Right lobe of liver (tissue), 6 donors: ENCODE measurements around the gene FAM227B. TPM values are rescaled to one million over a fixed set of nuclear protein-coding genes. Genes with fewer than 3 reads are reported as not detected.

Experiments
- ATAC-seq, 4 donors: fragments of 200-7000 bp; cut with Tn5 transposase; one replicate each; pipeline ENCODE4 v1.9.1; 2020; ENCODE audit warnings: mild to moderate bottlenecking in 4 of 4, moderate library complexity in 4 of 4
- DNase-seq, 3 donors: peaks; one replicate each; pipeline ENCODE4 v3.0.0-alpha.2; 2020
- H3K27ac ChIP-seq, 3 donors: fragments of 200-600 bp; one replicate each; pipeline ENCODE4 v1.8.0; 2022
- H3K27me3 ChIP-seq, 2 donors: fragments of 200-600 bp; one replicate each; pipeline ENCODE4 v1.8.0; 2022
- H3K36me3 ChIP-seq, 4 donors: fragments of 200-600 bp; sonication (generic) in 1 of 4; one replicate each; pipeline versions ENCODE4 v1.5.1 to v1.8.0; 2017 to 2022; ENCODE audit warnings: control low read depth in 1 of 4
- H3K4me1 ChIP-seq, 4 donors: fragments of 200-600 bp; sonication (generic) in 1 of 4; one replicate each; pipeline versions ENCODE4 v1.5.1 to v1.8.0; 2017 to 2022; ENCODE audit warnings: control low read depth in 1 of 4
- H3K4me3 ChIP-seq, 3 donors: fragments of 200-600 bp; one replicate each; pipeline ENCODE4 v1.8.0; 2022
- H3K9me3 ChIP-seq, 4 donors: fragments of 200-600 bp; sonication (generic) in 1 of 4; one replicate each; pipeline versions ENCODE4 v1.5.1 to v1.8.0; 2017 to 2022; ENCODE audit warnings: control low read depth in 1 of 4
- POLR2A ChIP-seq: fragments of 450-650 bp; IDR thresholded peaks from one replicate; pipeline ENCODE4 v1.6.1; 2017; ENCODE audit warnings: antibody characterized with exemption, mild to moderate bottlenecking
- WGBS: methylation state at CpG from one replicate; pipeline ENCODE4 v1.1.6; 2018; ENCODE audit warnings: low coverage, low lambda C conversion rate; ENCODE audit not compliant: insufficient coverage; ENCODE audit errors: missing lambda C conversion rate; 5-methylcytosine and 5-hydroxymethylcytosine counted together
- intact Hi-C, 2 donors: fragments of 100-400 bp; cut with DNase I; formaldehyde crosslinking; loops; one replicate each; pipeline versions ENCODE4 v1.11.2 to v1.14.1; 2022
- total RNA-seq, 6 experiments: library from RNA; depleted of rRNA in 2 of 6; stranded (reverse); fragments of >200 nt in 2 of 6; fragmentation: NEBNext Ultra II Directional in 3 of 6; extraction: Animal tissue kit (Norgen Biotek cat#: 25700) in 3 of 6; gene quantifications; one replicate each; pipeline versions ENCODE4 v1.1.0 to v1.2.4, GENCODE V29; 2016 to 2023
- TF ChIP-seq, protein P1 (sequence below), 4 donors: fragments of 200-600 bp in 3 of 4; fragments of 450-650 bp in 1 of 4; IDR thresholded peaks; one replicate each; pipeline versions ENCODE4 v1.5.1 to v1.8.0; 2016 to 2022; ENCODE audit warnings: antibody characterized with exemption in 4 of 4, mild to moderate bottlenecking in 2 of 4
- donor health status: DM: no; HTN: yes; CAD: no.
- donor health status: DM: no; HTN: no; CAD: no.
- donor health status: DM: no; HTN: no; CAD: no.
- donor health status: DM: no; HTN: yes; CAD: no.
- donor health status: DM: no; HTN: yes; CAD: no.

FAM227B gene
- total RNA-seq, 6 experiments from 2014 or later: 1.3 to 3.2 (median 2.0) TPM

DNA sequence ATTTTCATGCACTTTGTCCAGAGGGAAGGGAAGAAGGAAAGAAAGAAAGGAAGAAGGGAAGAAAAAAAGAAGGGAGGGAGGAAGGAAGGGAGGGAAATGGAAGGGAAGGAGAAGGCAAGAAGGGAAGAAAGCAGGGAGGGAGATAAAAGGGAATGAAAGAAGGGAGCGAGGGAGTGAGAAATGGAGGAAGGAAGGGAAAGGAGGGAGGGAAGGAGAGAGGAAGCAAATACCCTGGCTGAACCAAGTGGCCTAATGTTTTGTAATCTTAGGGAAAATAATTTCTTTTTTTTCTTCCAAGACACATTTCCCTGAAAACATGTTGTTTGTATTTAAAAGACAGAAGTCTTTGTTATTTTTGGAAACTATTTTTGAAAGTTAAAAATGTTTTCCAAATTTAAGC is 36.1 kb upstream of the FAM227B start:
- peaks cover 0 to 5% (median 0%) of the 10 kb centered on the region in 4 donors for H3K9me3 ChIP-seq
- H3K4me3 ChIP-seq: no peak overlapping the region
- no peak for ATAC-seq
- no peak for DNase-seq
- TF ChIP-seq POLR2A: no peak
- TF ChIP-seq, protein P1, sequence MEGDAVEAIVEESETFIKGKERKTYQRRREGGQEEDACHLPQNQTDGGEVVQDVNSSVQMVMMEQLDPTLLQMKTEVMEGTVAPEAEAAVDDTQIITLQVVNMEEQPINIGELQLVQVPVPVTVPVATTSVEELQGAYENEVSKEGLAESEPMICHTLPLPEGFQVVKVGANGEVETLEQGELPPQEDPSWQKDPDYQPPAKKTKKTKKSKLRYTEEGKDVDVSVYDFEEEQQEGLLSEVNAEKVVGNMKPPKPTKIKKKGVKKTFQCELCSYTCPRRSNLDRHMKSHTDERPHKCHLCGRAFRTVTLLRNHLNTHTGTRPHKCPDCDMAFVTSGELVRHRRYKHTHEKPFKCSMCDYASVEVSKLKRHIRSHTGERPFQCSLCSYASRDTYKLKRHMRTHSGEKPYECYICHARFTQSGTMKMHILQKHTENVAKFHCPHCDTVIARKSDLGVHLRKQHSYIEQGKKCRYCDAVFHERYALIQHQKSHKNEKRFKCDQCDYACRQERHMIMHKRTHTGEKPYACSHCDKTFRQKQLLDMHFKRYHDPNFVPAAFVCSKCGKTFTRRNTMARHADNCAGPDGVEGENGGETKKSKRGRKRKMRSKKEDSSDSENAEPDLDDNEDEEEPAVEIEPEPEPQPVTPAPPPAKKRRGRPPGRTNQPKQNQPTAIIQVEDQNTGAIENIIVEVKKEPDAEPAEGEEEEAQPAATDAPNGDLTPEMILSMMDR (IDR thresholded peaks at IDR 0.05): no peak
- H3K27ac ChIP-seq: no peak overlapping the region
- no peaks in the 10 kb centered on the region for H3K4me1 ChIP-seq
- H3K27me3 ChIP-seq: no peaks in the 10 kb centered on the region
- intact Hi-C loops: no loop called here
- WGBS: 73% methylated on average over 1 of the region's 1 CpG
- H3K36me3 ChIP-seq: no peaks in the 10 kb centered on the region

DNA sequence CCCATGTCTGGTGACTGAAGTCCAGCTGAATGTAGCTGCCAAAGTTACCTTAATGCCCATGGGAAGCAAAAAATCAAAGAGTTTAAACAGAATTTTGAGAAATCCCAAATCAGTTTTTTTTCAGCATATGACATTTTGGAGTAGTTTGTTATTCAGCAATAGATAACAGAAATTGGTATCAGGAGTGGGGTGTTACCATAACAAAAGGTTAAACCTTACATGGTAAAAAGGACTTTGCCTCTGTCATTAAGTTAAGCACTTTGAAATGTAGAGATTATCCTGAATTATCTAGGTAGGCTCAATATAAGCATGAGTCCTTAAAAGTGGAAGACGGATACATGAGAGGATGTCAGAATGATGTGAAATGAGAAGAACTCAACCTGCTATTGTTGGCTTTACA is 32.3 kb upstream of the FAM227B start:
- DNase-seq: no peak
- intact Hi-C loops: no loop called here
- Histone ChIP-seq H3K36me3 (no peaks in the 10 kb centered on the region), H3K27me3 (no peaks in the 10 kb centered on the region), H3K4me1 (no peaks in the 10 kb centered on the region), H3K4me3 (no peak overlapping the region), H3K9me3 (peaks cover 0 to 5% (median 0%) of the 10 kb centered on the region in 4 donors), H3K27ac (no peak overlapping the region)
- TF ChIP-seq, protein P1 (IDR thresholded peaks at IDR 0.05): no peak
- TF ChIP-seq POLR2A: no peak
- ATAC-seq: no peak
- WGBS: 80% methylated on average over 1 of the region's 1 CpG

DNA sequence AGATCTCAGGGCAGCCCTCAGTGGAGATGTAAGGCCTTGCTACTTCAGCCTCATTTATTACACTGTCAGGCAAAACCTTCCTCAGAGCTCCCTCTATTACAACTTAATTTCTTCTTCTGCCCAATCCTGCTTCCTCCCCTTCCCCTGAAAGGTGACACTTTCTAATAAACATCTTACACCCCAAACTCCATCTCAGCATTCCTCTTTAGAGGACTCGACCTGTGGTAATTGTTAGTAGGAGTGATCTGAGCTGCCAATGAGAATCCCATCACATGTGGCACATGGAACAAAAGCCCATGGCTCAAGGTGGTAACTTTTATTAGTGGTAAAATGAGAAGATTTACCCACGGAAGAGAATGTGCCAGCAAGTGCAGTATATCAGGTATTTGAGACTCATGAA is 30.1 kb upstream of the FAM227B start:
- no peaks in the 10 kb centered on the region for H3K36me3 ChIP-seq
- ATAC-seq: no peak
- no peaks in the 10 kb centered on the region for H3K4me1 ChIP-seq
- no peak overlapping the region for H3K27ac ChIP-seq
- H3K9me3 ChIP-seq: peaks cover 0 to 5% (median 0%) of the 10 kb centered on the region in 4 donors
- TF ChIP-seq, protein P1 (IDR thresholded peaks at IDR 0.05): no peak
- no peak for TF ChIP-seq POLR2A
- H3K4me3 ChIP-seq: no peak overlapping the region
- 80% methylated on average over 2 of the region's 2 CpGs for WGBS
- no peaks in the 10 kb centered on the region for H3K27me3 ChIP-seq
- DNase-seq: no peak
- intact Hi-C loops: no loop called here

DNA sequence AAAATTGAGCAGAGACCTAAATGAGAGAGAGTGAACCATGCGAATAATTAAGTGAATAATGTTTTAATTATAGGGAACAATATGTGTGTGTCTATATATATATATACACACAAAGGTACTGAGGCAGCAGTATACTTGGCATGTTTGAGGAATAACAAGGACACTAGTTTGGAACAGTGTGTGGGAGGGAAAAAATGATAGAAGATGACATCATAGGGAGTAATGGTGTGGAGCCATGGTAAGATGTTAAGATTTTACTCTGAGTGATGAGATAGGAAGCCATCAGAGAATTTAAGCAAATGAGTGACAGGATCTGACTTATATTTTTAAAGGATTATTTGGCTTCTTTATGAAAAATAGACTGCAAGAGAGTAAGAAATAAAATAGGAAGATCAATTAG is 29.4 kb upstream of the FAM227B start:
- intact Hi-C loops: no loop called here
- Histone ChIP-seq H3K4me1 (peaks cover 0 to 6% (median 0%) of the 10 kb centered on the region in 4 donors), H3K27me3 (no peaks in the 10 kb centered on the region), H3K36me3 (no peaks in the 10 kb centered on the region), H3K4me3 (no peak overlapping the region), H3K27ac (no peak overlapping the region), H3K9me3 (peaks cover 0 to 5% (median 0%) of the 10 kb centered on the region in 4 donors)
- WGBS: 83% methylated on average over 1 of the region's 1 CpG
- TF ChIP-seq, protein P1 (IDR thresholded peaks at IDR 0.05): no peak
- TF ChIP-seq POLR2A: no peak
- no peak for ATAC-seq
- no peak for DNase-seq

DNA sequence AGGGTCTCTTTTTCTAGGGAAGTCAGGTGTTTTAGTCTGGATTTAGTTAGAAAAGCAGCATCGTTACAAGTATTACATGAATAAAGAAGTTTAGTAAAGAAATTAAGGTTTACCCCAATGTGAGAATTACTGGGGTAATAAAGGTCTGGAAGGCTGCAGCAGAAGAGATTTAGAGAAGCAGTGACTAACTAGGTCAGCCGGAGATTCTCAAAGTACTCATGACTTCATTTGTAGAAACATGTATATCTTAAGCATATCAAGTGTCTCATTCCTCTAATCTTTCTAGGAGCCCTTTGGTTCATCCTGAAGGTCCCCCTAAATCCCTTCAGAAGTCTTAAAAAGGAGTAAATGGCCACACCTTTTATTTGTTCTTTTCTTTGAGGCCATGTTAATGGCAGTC is 26.3 kb upstream of the FAM227B start:
- 100% methylated on average over 2 of the region's 2 CpGs for WGBS
- no peak overlapping the region for H3K27ac ChIP-seq
- DNase-seq (no peak), ATAC-seq (no peak)
- no peak overlapping the region for H3K4me3 ChIP-seq
- H3K27me3 ChIP-seq: no peaks in the 10 kb centered on the region
- intact Hi-C loops: no loop called here
- H3K36me3 ChIP-seq: no peaks in the 10 kb centered on the region
- H3K9me3 ChIP-seq: no peaks in the 10 kb centered on the region
- H3K4me1 ChIP-seq: peaks cover 0 to 14% (median 0%) of the 10 kb centered on the region in 4 donors
- TF ChIP-seq, protein P1 (IDR thresholded peaks at IDR 0.05): no peak
- no peak for TF ChIP-seq POLR2A
